Measurements from ENCODE around the gene SLC13A2. TPM values are rescaled to one million over a fixed set of nuclear protein-coding genes. Genes with fewer than 3 reads are reported as not detected.

The SLC13A2 gene
- total RNA-seq, 3 donors from 2014 or later (not counting 1 experiment from before 2014, with no cell fraction given): not detected

DNA sequence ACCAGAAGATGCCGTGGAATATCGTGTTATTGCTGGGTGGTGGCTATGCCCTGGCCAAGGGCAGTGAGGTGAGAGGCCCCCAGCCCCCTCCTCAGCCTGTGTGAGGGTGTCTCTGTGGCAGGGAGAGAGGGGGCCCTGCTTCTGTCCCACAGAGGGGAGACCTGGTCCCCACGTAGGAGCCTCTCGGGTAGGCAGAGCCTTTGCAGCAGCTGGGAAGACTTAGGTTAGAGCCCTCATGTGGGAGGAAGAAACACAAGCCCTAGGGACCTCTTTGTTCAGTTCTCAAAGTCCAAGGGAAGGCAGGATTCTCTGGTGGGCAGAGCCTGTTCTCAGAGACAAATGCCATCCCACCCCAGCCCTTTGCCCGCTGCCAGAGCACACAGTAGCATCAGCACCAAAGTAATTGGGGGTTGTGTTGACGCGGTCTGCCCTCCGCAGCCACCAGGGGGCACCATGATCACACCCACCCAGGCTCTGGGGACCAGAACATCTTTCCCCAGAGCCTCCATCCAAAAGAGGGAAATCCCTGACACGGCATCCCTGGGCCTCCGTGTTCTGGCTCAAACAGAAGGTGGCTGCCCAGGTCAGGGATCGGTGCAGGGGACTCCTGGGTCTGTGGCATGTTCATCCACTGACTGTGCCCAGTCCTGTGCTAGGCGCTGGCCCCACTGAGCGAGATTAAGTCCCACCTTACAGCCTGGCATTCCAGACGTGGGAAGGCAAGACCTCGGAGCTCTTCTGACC, 21.2 kb downstream of the SLC13A2 start:
- no peaks in the 10 kb centered on the region for H3K36me3 ChIP-seq (ENCODE audit: control insufficient read depth, insufficient read depth, low read length)
- no peaks in the 10 kb centered on the region for H3K27me3 ChIP-seq (ENCODE audit: control insufficient read depth, insufficient read depth, low read length)
- H3K4me1 ChIP-seq (ENCODE audit: control insufficient read depth, insufficient read depth, low read length): no peaks in the 10 kb centered on the region
- H3K27ac Mint-ChIP-seq: no peak overlapping the region
- H3K9me3 Mint-ChIP-seq: no peaks in the 10 kb centered on the region
- no peak overlapping the region for H3K4me3 Mint-ChIP-seq
- peaks cover 0 to 6% of the 10 kb centered on the region in 2 donors for H3K27me3 Mint-ChIP-seq (ENCODE audit: low read depth in 2 of 2)
- no peaks in the 10 kb centered on the region for H3K9me3 ChIP-seq (ENCODE audit: control insufficient read depth, insufficient read depth, low read length)
- TF ChIP-seq CTCF (IDR thresholded peaks at IDR 0.05): peak; percentile 82
- intact Hi-C loops (cut with micrococcal nuclease): loop anchor here (1.0 to 5.0 kb wide), 3 partner anchors 46 to 119 kb away; partner anchors contain the start of gene SPAG5
- DNase-seq (peak; percentile 70 to 88), ATAC-seq (peak; percentile 72 to 99 (median 94))
- H3K4me3 ChIP-seq (ENCODE audit: low read length): no peak overlapping the region
- H3K4me1 Mint-ChIP-seq: no peaks in the 10 kb centered on the region
- no peaks in the 10 kb centered on the region for H3K36me3 Mint-ChIP-seq
- no peak overlapping the region for H3K27ac ChIP-seq (ENCODE audit: low read length)
- 48% methylated on average over 14 of the region's 15 CpGs for WGBS (ENCODE audit: insufficient coverage)

GRCh38 chr17:28495635-28496034, 22.2 kb downstream of the SLC13A2 start:
- no peaks in the 10 kb centered on the region for H3K36me3 ChIP-seq (ENCODE audit: control insufficient read depth, insufficient read depth, low read length)
- no peak overlapping the region for H3K27ac Mint-ChIP-seq
- H3K4me3 ChIP-seq (ENCODE audit: low read length): no peak overlapping the region
- H3K4me1 Mint-ChIP-seq: no peaks in the 10 kb centered on the region
- WGBS (ENCODE audit: insufficient coverage): 92% methylated on average over 8 of the region's 8 CpGs
- TF ChIP-seq CTCF (IDR thresholded peaks at IDR 0.05): no peak
- no peak for ATAC-seq
- no peaks in the 10 kb centered on the region for H3K9me3 ChIP-seq (ENCODE audit: control insufficient read depth, insufficient read depth, low read length)
- H3K27ac ChIP-seq (ENCODE audit: low read length): no peak overlapping the region
- H3K9me3 Mint-ChIP-seq: no peaks in the 10 kb centered on the region
- H3K27me3 ChIP-seq (ENCODE audit: control insufficient read depth, insufficient read depth, low read length): no peaks in the 10 kb centered on the region
- intact Hi-C loops (cut with micrococcal nuclease): no loop called here
- peaks cover 0 to 6% of the 10 kb centered on the region in 2 donors for H3K27me3 Mint-ChIP-seq (ENCODE audit: low read depth in 2 of 2)
- no peaks in the 10 kb centered on the region for H3K4me1 ChIP-seq (ENCODE audit: control insufficient read depth, insufficient read depth, low read length)
- DNase-seq: no peak
- no peak overlapping the region for H3K4me3 Mint-ChIP-seq
- H3K36me3 Mint-ChIP-seq: no peaks in the 10 kb centered on the region

GRCh38 chr17:28497931-28498330, 24.5 kb downstream of the SLC13A2 start:
- Mint-ChIP-seq H3K36me3 (no peaks in the 10 kb centered on the region), H3K9me3 (no peaks in the 10 kb centered on the region), H3K27me3 (ENCODE audit: low read depth in 2 of 2) (peaks cover 0 to 1% of the 10 kb centered on the region in 2 donors), H3K4me1 (no peaks in the 10 kb centered on the region), H3K27ac (no peak overlapping the region), H3K4me3 (no peak overlapping the region)
- no peak for TF ChIP-seq CTCF (IDR thresholded peaks at IDR 0.05)
- Histone ChIP-seq H3K27ac (ENCODE audit: low read length) (no peak overlapping the region), H3K4me3 (ENCODE audit: low read length) (no peak overlapping the region), H3K4me1 (ENCODE audit: control insufficient read depth, insufficient read depth, low read length) (no peaks in the 10 kb centered on the region), H3K36me3 (ENCODE audit: control insufficient read depth, insufficient read depth, low read length) (no peaks in the 10 kb centered on the region), H3K9me3 (ENCODE audit: control insufficient read depth, insufficient read depth, low read length) (no peaks in the 10 kb centered on the region), H3K27me3 (ENCODE audit: control insufficient read depth, insufficient read depth, low read length) (no peaks in the 10 kb centered on the region)
- intact Hi-C loops (cut with micrococcal nuclease): no loop called here
- 82% methylated on average over 7 of the region's 9 CpGs for WGBS (ENCODE audit: insufficient coverage)
- no peak for ATAC-seq
- DNase-seq: no peak

Measured in natural killer cell (primary cell).